Stimulated activated naive CD8-positive, alpha-beta T cell treated with anti-CD3 and anti-CD28 coated beads, Interleukin-15, amount 100 ng/mL, for 72 hours (primary cell): ENCODE data around the gene SLC66A2.
A peak's percentile ranks its signal among the peaks of the same experiment; 100 is the strongest.

Source experiments
- ATAC-seq: fragments of 150-1000 bp; cut with Tn5 transposase; 2 replicates; pipeline ENCODE4 v1.10.0; 2021; ENCODE audit warnings: mild to moderate bottlenecking, moderate library complexity
- DNase-seq, 2 donors: peaks; one replicate each; pipeline ENCODE4 v3.0.0; 2021 to 2022
- H3K27ac Mint-ChIP-seq, 2 donors: one replicate each; pipeline ENCODE4 v1.8.0; 2022; ENCODE audit warnings: mild to moderate bottlenecking in 2 of 2, mixed read lengths in 2 of 2, moderate library complexity in 2 of 2
- H3K27me3 Mint-ChIP-seq: one replicate; pipeline ENCODE4 v1.8.0; 2022; ENCODE audit warnings: mixed read lengths
- H3K4me1 Mint-ChIP-seq: one replicate; pipeline ENCODE4 v1.8.0; 2022; ENCODE audit warnings: mild to moderate bottlenecking, mixed read lengths
- H3K4me3 Mint-ChIP-seq, 2 donors: one replicate each; pipeline ENCODE4 v1.8.0; 2022; ENCODE audit warnings: mild to moderate bottlenecking in 2 of 2, mixed read lengths in 2 of 2, moderate library complexity in 1 of 2
- H3K9me3 Mint-ChIP-seq, 2 donors: one replicate each; pipeline ENCODE4 v1.8.0; 2022; ENCODE audit warnings: mixed read lengths in 2 of 2

The SLC66A2 gene

DNA sequence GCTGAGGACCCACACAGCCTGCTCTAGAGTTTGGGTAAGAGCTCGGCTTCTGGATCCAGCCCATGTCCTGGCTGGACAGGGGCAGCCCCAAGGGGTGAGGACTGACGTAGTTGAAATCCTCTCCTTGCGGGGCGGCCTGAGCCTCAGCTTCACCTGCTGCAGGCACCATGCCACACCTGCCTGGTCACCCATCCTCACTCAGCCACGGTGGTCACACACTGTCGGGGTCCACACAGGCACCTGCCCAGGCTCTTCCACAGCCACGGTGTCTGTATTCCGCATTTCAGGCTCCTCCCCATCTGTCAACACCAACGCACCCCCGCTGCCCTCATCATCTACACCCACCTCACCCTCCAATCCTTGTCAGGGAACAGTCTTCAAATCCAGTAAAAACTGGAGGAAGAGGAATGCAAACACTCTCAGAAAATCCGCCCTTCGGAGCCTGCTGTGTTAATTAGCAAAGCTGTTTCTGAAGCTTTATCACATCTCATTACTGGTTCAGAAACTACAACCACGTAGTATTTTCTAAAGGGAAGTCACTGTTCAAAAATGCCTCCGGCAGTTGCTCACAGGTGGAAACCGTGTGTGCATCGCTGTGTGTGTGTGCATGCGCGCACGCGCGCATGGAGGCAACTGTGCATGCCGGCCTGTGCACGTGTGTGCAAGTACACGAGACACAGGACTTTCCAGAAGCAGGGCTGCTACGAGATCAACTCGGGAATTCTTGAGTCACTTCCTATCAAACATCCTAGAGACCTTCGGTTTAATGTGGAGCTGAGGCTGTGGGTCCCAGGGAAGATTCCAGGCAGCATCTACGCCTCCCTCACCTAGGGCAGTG lies 38.2 kb downstream of the SLC66A2 start:
- ATAC-seq (no peak), DNase-seq (no peak)
- Mint-ChIP-seq H3K4me1 (peaks cover 60% of the 10 kb centered on the region), H3K27ac (peak overlapping the region in 1 of 2 donors; percentile 94), H3K9me3 (peaks cover 0 to 19% of the 10 kb centered on the region in 2 donors), H3K4me3 (peak overlapping the region in 1 of 2 donors; percentile 59), H3K27me3 (no peaks in the 10 kb centered on the region)

DNA sequence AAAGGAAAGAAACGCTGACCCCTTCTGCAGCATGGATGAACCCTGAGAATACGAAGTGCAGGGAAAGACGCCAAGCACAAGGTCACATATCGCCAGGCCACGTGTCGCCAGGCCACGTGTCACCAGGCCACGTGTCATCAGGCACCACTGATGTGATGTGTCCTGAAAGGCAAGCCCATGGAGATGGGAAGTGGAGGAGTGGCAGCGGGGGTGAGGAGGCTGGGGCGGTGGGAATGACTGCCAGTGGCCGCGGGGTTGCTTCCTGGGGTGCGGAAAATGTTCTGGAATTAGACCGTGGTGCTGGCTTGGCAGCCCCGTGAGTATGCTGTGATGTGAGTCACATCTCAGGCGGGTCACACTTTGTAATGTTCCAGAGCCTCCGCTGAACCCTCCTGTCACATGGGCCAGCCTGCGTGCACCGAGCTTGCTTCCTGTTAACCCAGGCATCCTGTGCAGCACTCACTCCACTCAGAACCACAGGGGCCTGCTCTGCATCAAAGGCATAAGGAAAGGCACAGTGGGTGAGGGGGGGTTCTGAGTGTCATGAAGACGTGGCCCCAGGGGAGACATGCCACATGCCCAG lies 39.0 kb downstream of the SLC66A2 start:
- peaks cover 0 to 19% of the 10 kb centered on the region in 2 donors for H3K9me3 Mint-ChIP-seq
- ATAC-seq (peak; percentile 78), DNase-seq (peak; percentile 48 to 49)
- H3K27me3 Mint-ChIP-seq = no peaks in the 10 kb centered on the region
- peak overlapping the region in 1 of 2 donors; percentile 42 for H3K27ac Mint-ChIP-seq
- peaks cover 60% of the 10 kb centered on the region for H3K4me1 Mint-ChIP-seq
- H3K4me3 Mint-ChIP-seq = peak overlapping the region in 1 of 2 donors; percentile 59

- ATAC-seq = no peak
Measured at GRCh38 chr18:79911344-79912270, 39.8 kb downstream of the SLC66A2 start.

GRCh38 chr18:79910563-79911343 lies 40.7 kb downstream of the SLC66A2 start:
- no peak overlapping the region for H3K4me3 Mint-ChIP-seq
- peaks cover 0 to 7% of the 10 kb centered on the region in 2 donors for H3K9me3 Mint-ChIP-seq
- peaks cover 67% of the 10 kb centered on the region for H3K4me1 Mint-ChIP-seq
- no peaks in the 10 kb centered on the region for H3K27me3 Mint-ChIP-seq
- ATAC-seq (no peak), DNase-seq (no peak)
- peak overlapping the region in 1 of 2 donors; percentile 46 for H3K27ac Mint-ChIP-seq

More at GRCh38 chr18:79911344-79912270, 39.8 kb downstream of the SLC66A2 start:
- H3K4me3 Mint-ChIP-seq = no peak overlapping the region
- no peak for DNase-seq
- peak overlapping the region in 1 of 2 donors; percentile 46 for H3K27ac Mint-ChIP-seq
- peaks cover 60% of the 10 kb centered on the region for H3K4me1 Mint-ChIP-seq
- peaks cover 0 to 15% of the 10 kb centered on the region in 2 donors for H3K9me3 Mint-ChIP-seq
- H3K27me3 Mint-ChIP-seq = no peaks in the 10 kb centered on the region

GRCh38 chr18:79906706-79907105 lies 44.7 kb downstream of the SLC66A2 start:
- Mint-ChIP-seq H3K4me1 (peaks cover 34% of the 10 kb centered on the region), H3K27ac (no peak overlapping the region), H3K4me3 (no peak overlapping the region), H3K9me3 (no peaks in the 10 kb centered on the region), H3K27me3 (no peaks in the 10 kb centered on the region)
- DNase-seq (no peak), ATAC-seq (no peak)

DNA sequence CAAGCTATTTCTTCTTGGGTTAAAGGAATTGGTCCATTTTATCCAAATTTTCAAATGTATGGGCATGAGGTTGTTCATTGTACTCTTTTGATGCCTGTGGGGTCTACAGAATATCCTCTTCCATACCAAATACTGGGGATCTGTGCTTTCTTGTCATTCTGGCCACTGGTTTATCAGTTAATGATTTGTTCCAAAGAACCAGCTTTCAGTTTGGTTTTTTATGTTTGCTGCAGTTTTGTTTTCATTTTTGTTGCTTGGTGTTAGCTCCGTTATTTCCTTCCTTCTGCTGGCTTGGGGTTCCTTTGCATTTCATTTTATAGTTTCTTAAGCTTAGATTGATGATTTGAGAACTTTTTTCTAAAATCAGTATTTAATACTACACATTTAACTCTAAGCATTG lies 45.5 kb downstream of the SLC66A2 start:
- DNase-seq (no peak), ATAC-seq (no peak)
- no peak overlapping the region for H3K27ac Mint-ChIP-seq
- no peaks in the 10 kb centered on the region for H3K9me3 Mint-ChIP-seq
- H3K4me1 Mint-ChIP-seq = peaks cover 30% of the 10 kb centered on the region
- H3K27me3 Mint-ChIP-seq = no peaks in the 10 kb centered on the region
- no peak overlapping the region for H3K4me3 Mint-ChIP-seq

GRCh38 chr18:79905389-79905911 lies 46.0 kb downstream of the SLC66A2 start:
- Mint-ChIP-seq H3K27me3 (no peaks in the 10 kb centered on the region), H3K9me3 (peaks cover 0 to under 1% of the 10 kb centered on the region in 2 donors), H3K27ac (no peak overlapping the region), H3K4me1 (peaks cover 25% of the 10 kb centered on the region), H3K4me3 (no peak overlapping the region)
- DNase-seq (no peak), ATAC-seq (no peak)

DNA sequence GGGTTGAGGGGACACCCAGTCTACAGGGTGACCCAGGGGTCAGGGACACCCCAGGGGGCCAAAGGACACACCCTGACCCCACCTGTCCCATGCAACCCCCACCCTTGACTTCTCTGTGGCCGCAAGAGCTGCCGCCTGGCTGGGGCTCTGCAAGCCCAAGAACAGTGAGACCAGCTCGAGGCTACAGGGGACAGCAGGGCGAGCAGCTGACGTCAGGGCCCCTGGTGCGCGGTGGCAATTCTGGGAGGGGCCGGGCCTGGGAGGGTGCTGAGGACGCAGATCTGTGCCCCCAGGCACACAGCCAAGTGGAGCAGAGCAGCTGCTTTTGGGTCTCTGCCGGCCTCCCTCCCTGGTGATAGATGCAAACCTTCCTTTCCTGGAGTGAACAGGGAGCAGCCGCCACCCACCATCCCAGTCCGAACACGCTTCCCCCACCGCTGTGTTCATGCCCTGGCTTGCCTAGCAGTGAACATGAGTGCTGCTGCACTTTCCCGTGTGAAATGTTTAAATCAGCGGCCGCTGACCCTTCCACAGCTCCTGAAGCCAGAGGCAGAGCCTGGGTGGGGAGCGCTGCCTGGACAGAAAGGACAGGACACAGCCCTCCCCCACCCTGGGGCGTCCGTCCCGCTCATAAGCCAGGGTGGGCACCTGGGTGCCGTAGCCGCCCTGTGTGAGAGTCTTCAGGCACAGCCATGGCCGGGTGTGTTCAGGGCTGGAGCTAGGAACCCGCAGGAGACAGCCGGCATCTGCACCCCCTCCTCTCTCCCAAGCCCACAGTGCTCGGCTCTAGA lies 46.9 kb downstream of the SLC66A2 start:
- ATAC-seq = no peak
- Mint-ChIP-seq H3K9me3 (peaks cover 0 to 6% of the 10 kb centered on the region in 2 donors), H3K27ac (no peak overlapping the region), H3K27me3 (no peaks in the 10 kb centered on the region), H3K4me1 (peaks cover 17% of the 10 kb centered on the region), H3K4me3 (no peak overlapping the region)
- DNase-seq = peak in 1 of 2 donors; percentile 8

DNA sequence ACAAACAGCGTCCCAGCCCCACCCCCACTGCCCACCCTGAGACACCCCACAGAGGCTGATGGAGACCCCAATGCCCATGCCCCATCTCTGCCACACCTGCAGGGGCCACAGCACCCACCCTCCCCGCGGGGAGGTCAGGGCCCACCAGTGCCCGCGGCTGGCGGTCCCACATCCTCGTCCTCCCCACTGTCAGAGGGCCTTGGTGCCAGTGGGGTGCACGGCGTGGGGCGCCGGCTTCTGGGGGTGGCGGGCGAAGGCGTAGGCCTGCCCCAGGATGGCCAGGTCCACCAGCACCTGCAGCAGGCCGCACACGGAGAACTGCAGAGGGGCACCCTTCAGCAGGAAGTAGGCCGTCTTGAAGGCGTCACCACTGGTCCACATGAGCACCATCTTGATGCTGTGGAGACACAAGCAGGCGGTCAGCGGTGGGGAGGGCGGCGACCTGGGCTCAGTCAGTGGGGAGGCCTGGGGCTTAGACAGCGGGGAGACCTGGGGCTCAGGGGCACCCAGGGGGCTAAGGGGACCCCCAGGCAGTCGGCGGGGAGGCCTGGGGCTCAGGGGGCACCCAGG lies 47.6 kb downstream of the SLC66A2 start:
- peaks cover 0 to 6% of the 10 kb centered on the region in 2 donors for H3K9me3 Mint-ChIP-seq
- H3K4me1 Mint-ChIP-seq = peaks cover 11% of the 10 kb centered on the region
- H3K4me3 Mint-ChIP-seq = no peak overlapping the region
- DNase-seq = no peak
- H3K27ac Mint-ChIP-seq = no peak overlapping the region
- no peaks in the 10 kb centered on the region for H3K27me3 Mint-ChIP-seq
- ATAC-seq = peak; percentile 62

DNA sequence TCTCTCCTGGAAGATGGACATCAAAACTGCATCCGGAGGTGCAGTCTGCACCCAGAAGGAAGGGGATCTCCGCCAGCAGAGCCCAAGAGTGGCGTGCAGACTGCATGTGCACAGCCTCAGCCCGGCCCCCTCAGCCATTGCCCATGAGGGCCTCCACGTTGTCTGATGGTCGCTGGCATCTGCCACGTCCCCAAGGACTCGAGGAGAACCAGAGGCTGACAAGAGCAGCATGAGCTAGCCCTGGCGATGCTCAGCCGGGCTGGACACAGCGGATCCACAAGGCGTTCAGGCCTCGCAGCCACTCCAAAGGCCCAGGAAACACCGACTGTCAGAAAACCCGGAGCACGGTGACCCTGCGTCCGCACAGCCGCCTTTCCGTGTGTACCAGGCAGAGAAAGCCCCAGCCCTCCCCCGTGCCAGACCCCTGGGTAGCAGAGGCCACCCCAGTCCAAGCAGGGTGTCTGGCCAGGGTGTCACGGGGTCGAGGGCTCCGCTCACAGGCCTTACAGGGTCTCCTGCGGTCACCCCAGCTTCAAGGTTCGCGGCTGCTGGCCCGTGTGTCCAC lies 48.3 kb downstream of the SLC66A2 start:
- Mint-ChIP-seq H3K27ac (no peak overlapping the region), H3K4me1 (peaks cover 11% of the 10 kb centered on the region), H3K27me3 (no peaks in the 10 kb centered on the region), H3K4me3 (no peak overlapping the region), H3K9me3 (peaks cover 0 to 7% of the 10 kb centered on the region in 2 donors)
- no peak for ATAC-seq
- DNase-seq = no peak

DNA sequence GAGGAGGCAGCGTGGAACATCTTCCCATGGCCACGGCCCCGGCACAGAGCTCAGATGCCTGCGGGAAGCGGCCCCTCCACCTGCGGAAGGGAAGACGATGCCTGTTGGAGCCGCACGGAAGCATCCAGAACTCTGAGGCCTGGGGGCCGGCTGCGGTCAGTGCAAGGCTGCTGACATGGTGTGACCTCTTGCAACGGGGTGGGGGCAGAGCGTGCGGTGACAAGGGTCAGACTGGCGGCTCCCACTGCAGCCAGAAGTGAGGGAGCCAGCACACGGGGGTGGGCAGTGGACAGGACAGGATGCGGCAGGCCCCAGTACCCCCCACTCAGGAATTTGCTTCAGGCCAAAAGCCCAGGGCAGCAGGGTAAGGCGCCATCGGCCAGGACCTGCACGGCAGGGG lies 48.8 kb downstream of the SLC66A2 start:
- Mint-ChIP-seq H3K4me3 (no peak overlapping the region), H3K4me1 (peaks cover 11% of the 10 kb centered on the region), H3K27me3 (no peaks in the 10 kb centered on the region), H3K9me3 (peaks cover 5 to 13% of the 10 kb centered on the region in 2 donors), H3K27ac (peak overlapping the region; percentile 33 to 85)
- ATAC-seq = no peak
- no peak for DNase-seq

DNA sequence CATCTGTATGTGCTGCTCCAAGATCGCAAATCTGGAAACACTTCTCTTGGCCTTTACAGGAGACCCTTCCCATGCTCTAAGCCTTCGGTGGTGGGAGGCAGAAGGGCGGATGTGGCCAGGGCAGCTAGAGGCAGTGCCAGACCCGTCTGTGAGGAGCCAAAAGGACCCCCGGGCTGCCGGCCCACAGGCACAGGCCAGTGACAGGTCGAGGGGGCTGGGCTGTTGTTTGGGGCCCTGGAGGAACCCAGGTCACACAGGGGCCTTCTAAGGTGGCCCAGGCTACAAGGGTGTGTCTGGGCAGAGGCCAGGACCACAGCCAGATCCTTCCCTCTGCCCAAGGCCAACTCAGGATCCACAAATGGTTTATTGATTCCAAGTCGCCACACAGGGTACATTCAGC lies 49.4 kb downstream of the SLC66A2 start:
- H3K4me1 Mint-ChIP-seq = peaks cover 11% of the 10 kb centered on the region
- no peaks in the 10 kb centered on the region for H3K27me3 Mint-ChIP-seq
- no peak overlapping the region for H3K27ac Mint-ChIP-seq
- DNase-seq (no peak), ATAC-seq (no peak)
- no peak overlapping the region for H3K4me3 Mint-ChIP-seq
- peaks cover 10 to 18% of the 10 kb centered on the region in 2 donors for H3K9me3 Mint-ChIP-seq

DNA sequence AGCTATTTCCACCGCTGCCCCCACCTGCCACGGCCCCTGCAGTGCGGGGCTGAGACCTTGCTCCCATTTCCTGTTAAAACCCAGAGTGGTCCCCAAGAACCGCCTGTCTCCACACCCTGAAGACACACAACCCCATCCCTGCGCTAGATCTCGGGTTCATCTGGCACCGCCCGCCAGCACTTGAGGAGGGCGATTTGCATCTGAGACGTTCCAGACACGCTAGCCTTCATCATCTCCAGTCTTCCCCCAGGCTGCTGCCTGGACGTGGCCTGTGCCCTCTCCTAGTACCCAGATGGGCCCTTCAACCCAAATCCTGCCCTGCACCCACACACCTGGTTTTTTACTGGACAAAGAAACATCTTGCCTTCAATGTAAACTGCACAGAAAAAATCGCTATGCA lies 49.8 kb downstream of the SLC66A2 start:
- peaks cover 14 to 22% of the 10 kb centered on the region in 2 donors for H3K9me3 Mint-ChIP-seq
- no peak overlapping the region for H3K4me3 Mint-ChIP-seq
- no peak overlapping the region for H3K27ac Mint-ChIP-seq
- no peak for DNase-seq
- H3K4me1 Mint-ChIP-seq = peaks cover 11% of the 10 kb centered on the region
- no peaks in the 10 kb centered on the region for H3K27me3 Mint-ChIP-seq
- no peak for ATAC-seq
